WI38 (cell line): ENCODE results near the gene UBR3.

Experiments
- H3K4me3 ChIP-seq: 2 replicates; pipeline ENCODE4 v1.5.1; 2011; ENCODE audit warnings: low read depth, mild to moderate bottlenecking, control low read depth, low read length
- CTCF ChIP-seq: IDR thresholded peaks from 2 replicates; pipeline ENCODE4 v1.5.1; 2012; ENCODE audit warnings: low read depth, mild to moderate bottlenecking, control low read depth, low read length

UBR3 gene

GRCh38 chr2:170077830-170078569, 250.7 kb downstream of the UBR3 start:
- TF ChIP-seq CTCF, result no peak
- no peak overlapping the region for H3K4me3 ChIP-seq

- no peak for TF ChIP-seq CTCF
Measured at GRCh38 chr2:170084820-170085491, 257.7 kb downstream of the UBR3 start.

GRCh38 chr2:170086117-170086688, 258.9 kb downstream of the UBR3 start:
- TF ChIP-seq CTCF, result no peak
- no peak overlapping the region for H3K4me3 ChIP-seq

More at GRCh38 chr2:170084820-170085491, 257.7 kb downstream of the UBR3 start:
- H3K4me3 ChIP-seq, result no peak overlapping the region

GRCh38 chr2:170086751-170087412, 259.6 kb downstream of the UBR3 start:
- H3K4me3 ChIP-seq, result no peak overlapping the region
- no peak for TF ChIP-seq CTCF

GRCh38 chr2:170087413-170087793, 260.1 kb downstream of the UBR3 start:
- TF ChIP-seq CTCF, result no peak
- no peak overlapping the region for H3K4me3 ChIP-seq

- no peak overlapping the region for H3K4me3 ChIP-seq
- TF ChIP-seq CTCF, result no peak
Measured at GRCh38 chr2:170088776-170089175, 261.5 kb downstream of the UBR3 start.
